Tibial nerve (tissue), 4 donors: Measurements from ENCODE around the gene MEIOB. TPM values are rescaled to one million over a fixed set of nuclear protein-coding genes. Genes with fewer than 3 reads are reported as not detected.

Source experiments
- DNase-seq, 2 donors: peaks; one replicate each; pipeline ENCODE4 v3.0.0-alpha.2; 2019; ENCODE audit warnings: low spot score in 2 of 2
- H3K27ac ChIP-seq, 4 donors: fragments of 200-600 bp; sonication (generic) in 3 of 4; one replicate each; pipeline ENCODE4 v1.5.1; 2017 to 2019; ENCODE audit warnings: mild to moderate bottlenecking in 1 of 4
- H3K27me3 ChIP-seq, 2 donors: fragments of 200-600 bp; sonication (generic) in 1 of 2; one replicate each; pipeline versions ENCODE4 v1.5.1 to v1.6.0; 2017 to 2019
- H3K36me3 ChIP-seq, 3 donors: fragments of 200-600 bp; sonication (generic); one replicate each; pipeline ENCODE4 v1.5.1; 2018 to 2019
- H3K4me1 ChIP-seq, 4 donors: fragments of 200-600 bp; sonication (generic) in 3 of 4; one replicate each; pipeline ENCODE4 v1.5.1; 2017 to 2019
- H3K4me3 ChIP-seq, 4 donors: fragments of 200-600 bp; sonication (generic) in 3 of 4; one replicate each; pipeline ENCODE4 v1.5.1; 2017 to 2019; ENCODE audit warnings: mild to moderate bottlenecking in 1 of 4, moderate library complexity in 1 of 4
- H3K9me3 ChIP-seq, 4 donors: fragments of 200-600 bp; sonication (generic) in 3 of 4; one replicate each; pipeline ENCODE4 v1.5.1; 2017 to 2019
- CTCF ChIP-seq, 5 experiments: fragments of 200-600 bp in 3 of 5; fragments of 450-650 bp in 2 of 5; sonication (generic) in 3 of 5; IDR thresholded peaks; one replicate each; pipeline ENCODE4 v1.5.1; 2016 to 2019; ENCODE audit warnings: antibody characterized with exemption in 5 of 5, mild to moderate bottlenecking in 3 of 5, moderate library complexity in 2 of 5
- EP300 ChIP-seq, 2 donors: sonication (generic); formaldehyde crosslinking; IDR thresholded peaks; one replicate each; pipeline ENCODE4 v1.6.1; 2017; ENCODE audit warnings: antibody characterized with exemption in 2 of 2, mild to moderate bottlenecking in 1 of 2
- POLR2A ChIP-seq, 2 donors: fragments of 450-650 bp; IDR thresholded peaks; one replicate each; pipeline ENCODE4 v1.6.1; 2017; ENCODE audit warnings: antibody characterized with exemption in 2 of 2, mild to moderate bottlenecking in 2 of 2, moderate library complexity in 2 of 2
- WGBS, 2 donors: methylation state at CpG; one replicate each; pipeline ENCODE4 v1.1.5; 2018; 5-methylcytosine and 5-hydroxymethylcytosine counted together
- total RNA-seq, 4 donors: library from RNA; depleted of rRNA; stranded (reverse); fragments of >200 nt; gene quantifications; one replicate each; pipeline ENCODE4 v1.1.0, GENCODE V29; 2016

MEIOB gene
- total RNA-seq, 4 donors from 2014 or later: not detected

GRCh38 chr16:1907226-1907860 lies 35.4 kb upstream of the MEIOB start:
- H3K27me3 ChIP-seq: peaks cover 0 to 67% of the 10 kb centered on the region in 2 donors
- no peak for DNase-seq
- H3K36me3 ChIP-seq: no peaks in the 10 kb centered on the region
- no peak for TF ChIP-seq EP300 (IDR thresholded peaks at IDR 0.05)
- TF ChIP-seq CTCF (IDR thresholded peaks at IDR 0.05): no peak
- TF ChIP-seq POLR2A (IDR thresholded peaks at IDR 0.05): no peak
- H3K4me3 ChIP-seq: no peak overlapping the region
- H3K9me3 ChIP-seq: no peaks in the 10 kb centered on the region
- H3K27ac ChIP-seq: no peak overlapping the region
- peaks cover 0 to 4% (median 0%) of the 10 kb centered on the region in 4 donors for H3K4me1 ChIP-seq
- 42 to 70% methylated on average over 11 to 14 of the region's 17 CpGs for WGBS, 2 donors

- Histone ChIP-seq H3K4me3 (no peak overlapping the region), H3K27ac (no peak overlapping the region), H3K9me3 (no peaks in the 10 kb centered on the region), H3K4me1 (peaks cover 0 to 4% (median 0%) of the 10 kb centered on the region in 4 donors), H3K36me3 (no peaks in the 10 kb centered on the region), H3K27me3 (peaks cover 0 to 67% of the 10 kb centered on the region in 2 donors)
- DNase-seq: no peak
- no peak for TF ChIP-seq POLR2A (IDR thresholded peaks at IDR 0.05)
- TF ChIP-seq EP300 (IDR thresholded peaks at IDR 0.05): no peak
- TF ChIP-seq CTCF (IDR thresholded peaks at IDR 0.05): no peak
- 49 to 69% methylated on average over 3 to 4 of the region's 5 CpGs for WGBS, 2 donors
Observed at GRCh38 chr16:1906846-1907165, 34.8 kb upstream of the MEIOB start.

GRCh38 chr16:1906055-1906845 lies 34.3 kb upstream of the MEIOB start:
- Histone ChIP-seq H3K27me3 (peaks cover 0 to 67% of the 10 kb centered on the region in 2 donors), H3K27ac (no peak overlapping the region), H3K36me3 (no peaks in the 10 kb centered on the region), H3K9me3 (no peaks in the 10 kb centered on the region), H3K4me1 (peaks cover 0 to 4% (median 0%) of the 10 kb centered on the region in 4 donors), H3K4me3 (no peak overlapping the region)
- 44 to 53% methylated on average over 18 to 27 of the region's 31 CpGs for WGBS, 2 donors
- DNase-seq: no peak
- TF ChIP-seq POLR2A (IDR thresholded peaks at IDR 0.05) (no peak), EP300 (IDR thresholded peaks at IDR 0.05) (no peak), CTCF (IDR thresholded peaks at IDR 0.05) (no peak)

GRCh38 chr16:1903845-1904840 lies 32.2 kb upstream of the MEIOB start:
- WGBS, 2 donors: 52 to 61% methylated on average over 22 of the region's 22 CpGs
- TF ChIP-seq CTCF (IDR thresholded peaks at IDR 0.05): no peak
- no peak for TF ChIP-seq POLR2A (IDR thresholded peaks at IDR 0.05)
- no peak for TF ChIP-seq EP300 (IDR thresholded peaks at IDR 0.05)

More at GRCh38 chr16:1903845-1904840, 32.2 kb upstream of the MEIOB start:
- Histone ChIP-seq H3K9me3 (no peaks in the 10 kb centered on the region), H3K36me3 (no peaks in the 10 kb centered on the region), H3K4me3 (no peak overlapping the region), H3K27me3 (peaks cover 0 to 66% of the 10 kb centered on the region in 2 donors), H3K27ac (no peak overlapping the region), H3K4me1 (peaks cover 0 to 4% (median 0%) of the 10 kb centered on the region in 4 donors)
- DNase-seq: no peak
